Measurements from ENCODE around the gene TGFBR3L. TPM values are rescaled to one million over a fixed set of nuclear protein-coding genes. Genes with fewer than 3 reads are reported as not detected.
"Not testable (repeated sequence)": the region's sequence is repeated elsewhere in the genome, so short reads cannot be mapped to it uniquely, and the experiment has no call there.

Gene TGFBR3L
- total RNA-seq, 1 donor from 2014 or later, result 2.6 TPM

DNA sequence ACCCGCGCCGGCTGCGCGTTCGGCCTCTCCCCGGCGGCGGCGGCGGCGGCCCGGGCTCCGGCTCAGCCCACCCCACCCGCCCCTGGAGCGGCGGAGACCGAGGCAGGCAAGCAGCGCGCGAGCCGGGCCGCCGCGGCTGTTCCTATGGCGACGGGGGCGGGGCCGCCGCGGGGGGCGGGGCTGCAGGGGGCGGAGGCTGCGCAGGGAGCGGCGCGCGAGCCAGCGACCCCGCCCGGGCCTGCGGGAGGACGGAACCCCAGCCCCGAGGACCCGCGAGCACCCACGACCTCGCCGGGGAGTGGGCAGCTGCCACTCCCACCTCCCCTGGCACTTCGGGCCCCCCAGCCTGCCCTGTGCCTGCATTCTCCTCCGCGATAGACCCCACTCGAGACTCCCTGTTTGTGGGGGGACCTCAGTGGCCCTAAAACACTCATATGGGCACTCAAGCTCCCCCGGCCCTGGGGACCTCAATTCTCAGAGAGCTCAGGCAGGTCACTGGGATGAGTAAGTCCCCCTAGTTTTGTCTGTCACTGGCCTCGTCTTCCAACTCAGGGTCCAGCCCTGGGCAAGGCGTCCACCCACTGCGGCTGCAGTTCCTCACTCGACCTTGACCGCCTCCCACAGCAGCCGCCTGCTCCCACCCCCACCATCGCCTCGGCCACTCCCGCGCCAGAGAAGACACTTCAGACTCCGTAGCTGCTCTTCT lies 11.5 kb downstream of the TGFBR3L start, which contains the start of gene CTXN1:
CTXN1 (minus strand) TSS at position 115 of the 706 bp plus-strand sequence. CDS start 597 bp downstream, outside the sequence.
- intact Hi-C loops (cut with micrococcal nuclease), result loop anchor here (5.0 to 10.0 kb wide), 3 partner anchors 76 to 1869 kb away; partner anchors contain the start of gene RAB11B

DNA sequence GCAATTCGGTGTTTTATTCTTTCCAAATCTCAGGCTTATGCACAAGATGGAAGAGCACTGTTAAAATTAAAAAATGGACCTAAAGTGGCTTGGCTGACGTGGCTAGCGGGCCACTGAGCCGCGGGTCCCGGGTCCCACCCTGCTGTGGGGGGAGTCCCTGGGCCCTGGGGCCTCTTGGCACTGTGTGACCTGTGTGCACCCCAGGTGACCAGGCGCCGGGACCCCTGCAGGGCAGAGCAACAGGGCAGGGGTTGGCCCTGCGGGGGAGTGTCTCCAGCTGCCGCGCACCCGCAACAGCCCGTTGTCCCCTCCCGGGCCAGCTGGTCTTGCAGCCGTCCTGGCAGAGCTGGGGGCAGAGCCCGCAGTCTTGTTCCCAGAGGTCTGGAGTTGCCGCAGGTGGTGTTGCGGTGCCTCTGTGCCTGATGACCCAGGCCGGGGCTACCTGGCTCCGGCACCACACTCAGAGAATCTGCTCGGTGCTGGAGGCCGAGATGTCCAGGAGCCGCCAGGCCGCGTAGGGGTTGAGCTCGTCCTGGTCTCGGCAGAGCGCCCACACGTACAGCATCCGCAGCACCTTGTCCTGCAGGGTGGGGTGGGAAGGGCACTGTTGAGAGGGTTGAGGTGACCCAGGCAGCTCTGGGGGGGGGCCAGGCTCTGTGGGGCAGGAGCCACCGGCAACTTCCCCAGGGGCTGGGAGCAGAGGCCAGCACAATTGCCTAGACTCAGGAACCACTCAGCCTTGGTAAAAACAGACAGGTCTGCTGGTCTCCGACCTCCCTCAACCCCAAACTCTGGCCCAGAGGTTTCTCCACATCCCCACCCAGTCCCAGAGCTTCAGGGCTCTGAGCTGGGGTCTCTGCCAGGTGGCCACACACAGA lies 12.3 kb downstream of the TGFBR3L start:
- intact Hi-C loops (cut with micrococcal nuclease), result loop anchor here (5.0 to 10.0 kb wide), 3 partner anchors 75 to 1868 kb away; partner anchors contain the start of gene RAB11B

DNA sequence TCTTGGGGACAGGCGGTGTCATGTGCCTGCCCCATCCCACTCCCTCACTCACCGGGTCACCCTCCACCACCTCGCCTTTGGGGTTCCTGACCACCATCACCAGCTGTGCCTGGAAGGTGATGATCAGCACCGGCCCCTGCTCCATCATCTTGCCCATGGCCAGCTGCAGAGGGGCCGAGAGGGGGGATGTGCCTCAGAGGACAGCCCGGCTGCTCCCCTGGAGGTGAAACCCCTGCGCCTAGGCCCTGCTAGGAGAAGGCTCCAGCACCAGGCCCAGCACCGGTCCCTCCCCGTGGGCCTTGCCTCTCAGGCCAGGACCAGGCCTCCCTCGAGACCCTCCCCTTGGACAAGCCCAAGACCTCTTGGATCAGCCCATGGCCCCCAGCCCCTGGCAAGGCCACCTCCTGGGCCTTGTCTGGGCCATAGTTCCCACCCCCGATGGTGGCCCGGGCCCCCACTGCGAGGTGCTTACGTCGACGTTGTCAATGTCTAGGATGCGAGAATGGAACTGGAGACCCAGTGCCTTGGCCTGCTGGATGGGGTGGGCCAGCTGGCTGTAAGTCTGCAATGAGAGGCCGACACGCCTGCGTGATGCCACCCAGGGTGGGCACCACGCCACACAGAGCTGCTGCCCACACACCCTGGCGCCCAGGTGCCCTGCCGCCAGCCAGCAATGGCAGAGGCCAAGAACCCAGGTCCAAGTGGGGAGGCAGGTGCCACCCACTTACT lies 13.1 kb downstream of the TGFBR3L start:
- intact Hi-C loops (cut with micrococcal nuclease), result loop anchor here (5.0 to 10.0 kb wide), 3 partner anchors 75 to 1867 kb away; partner anchors contain the start of gene RAB11B

DNA sequence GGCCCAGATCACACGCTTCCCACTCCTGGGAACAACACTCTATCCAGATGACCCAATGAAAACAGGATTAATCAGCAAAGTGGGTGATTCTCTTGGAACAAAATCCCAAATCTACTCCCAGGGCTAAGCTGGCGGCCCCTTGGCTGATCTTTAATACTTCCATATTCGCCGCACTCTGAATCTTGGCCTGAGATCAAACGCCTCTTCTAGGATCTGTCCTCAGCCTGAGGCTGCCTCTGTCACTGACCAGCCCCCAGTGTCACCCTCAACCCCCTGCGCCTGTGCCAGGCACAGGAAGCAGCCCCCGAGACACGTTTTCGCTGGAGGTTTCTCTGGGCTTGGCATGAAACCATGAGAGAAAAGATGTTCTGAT lies 13.7 kb downstream of the TGFBR3L start:
- intact Hi-C loops (cut with micrococcal nuclease), result loop anchor here (5.0 to 10.0 kb wide), 3 partner anchors 74 to 1866 kb away; partner anchors contain the start of gene RAB11B

DNA sequence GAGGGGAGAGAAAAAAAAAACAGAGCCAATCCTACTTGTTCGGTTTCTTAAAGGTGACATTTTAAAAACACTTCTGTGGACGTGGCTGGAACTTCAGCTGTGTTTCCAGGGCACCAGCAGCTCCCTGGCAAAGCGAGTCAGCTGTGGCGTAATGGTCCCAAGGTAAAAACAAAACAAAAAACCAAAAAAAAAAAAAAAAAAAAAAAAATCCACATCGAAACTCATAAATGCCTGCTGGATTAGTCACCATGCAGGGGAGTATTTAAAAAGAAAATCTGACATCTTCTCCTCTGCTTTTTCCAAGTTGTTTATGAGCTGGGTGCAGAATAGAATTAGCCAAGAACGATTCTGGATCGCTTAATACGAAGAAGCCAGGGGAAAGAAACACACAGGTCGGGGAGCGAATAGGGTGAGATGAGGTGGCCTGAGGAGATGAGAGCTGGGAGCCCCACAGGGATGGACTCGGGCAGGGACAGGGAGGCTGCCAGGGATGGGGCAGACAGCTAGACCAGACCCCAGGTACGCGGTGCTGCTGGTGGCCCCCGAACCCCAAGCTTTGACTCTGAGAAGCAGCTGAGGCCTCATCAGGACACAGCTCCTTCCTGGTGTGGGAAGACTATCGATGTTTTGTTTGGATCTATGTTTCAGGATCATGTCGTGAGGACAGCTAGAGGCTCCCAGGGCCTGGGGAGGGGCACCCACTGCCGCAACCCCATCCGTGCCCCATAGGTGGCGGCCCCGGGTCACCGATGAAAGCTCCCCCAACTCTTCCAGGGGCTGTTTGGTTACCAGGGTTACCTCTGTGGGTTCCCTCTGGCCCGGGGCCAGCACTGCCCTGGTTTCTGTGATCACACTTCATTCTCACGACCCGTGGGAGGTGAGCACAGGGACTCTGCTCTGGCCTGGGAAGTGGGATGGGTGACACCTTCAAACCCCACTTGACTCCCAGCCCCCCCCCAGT lies 14.4 kb downstream of the TGFBR3L start:
- intact Hi-C loops (cut with micrococcal nuclease), result loop anchor here (5.0 to 10.0 kb wide), 3 partner anchors 73 to 1866 kb away; partner anchors contain the start of gene RAB11B

DNA sequence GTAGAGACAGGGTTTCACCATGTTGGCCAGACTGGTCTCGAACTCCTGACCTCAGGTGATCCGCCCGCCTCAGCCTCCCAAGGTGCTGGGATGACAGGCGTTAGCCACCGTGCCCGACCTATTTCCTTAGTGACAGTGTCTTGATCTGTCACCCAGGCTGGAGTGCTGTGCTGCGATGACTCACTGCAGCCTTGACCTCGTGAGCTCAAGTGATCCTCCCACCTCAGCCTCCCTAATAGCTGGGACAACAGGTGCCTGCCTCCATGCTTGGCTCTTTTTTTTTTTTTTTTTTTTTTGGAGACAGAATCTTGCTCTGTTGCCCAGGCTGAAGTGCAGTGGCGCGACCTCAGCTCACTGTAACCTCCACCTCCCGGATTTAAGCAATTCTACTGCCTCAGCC lies 15.4 kb downstream of the TGFBR3L start:
- intact Hi-C loops (cut with micrococcal nuclease), result not testable (repeated sequence)

DNA sequence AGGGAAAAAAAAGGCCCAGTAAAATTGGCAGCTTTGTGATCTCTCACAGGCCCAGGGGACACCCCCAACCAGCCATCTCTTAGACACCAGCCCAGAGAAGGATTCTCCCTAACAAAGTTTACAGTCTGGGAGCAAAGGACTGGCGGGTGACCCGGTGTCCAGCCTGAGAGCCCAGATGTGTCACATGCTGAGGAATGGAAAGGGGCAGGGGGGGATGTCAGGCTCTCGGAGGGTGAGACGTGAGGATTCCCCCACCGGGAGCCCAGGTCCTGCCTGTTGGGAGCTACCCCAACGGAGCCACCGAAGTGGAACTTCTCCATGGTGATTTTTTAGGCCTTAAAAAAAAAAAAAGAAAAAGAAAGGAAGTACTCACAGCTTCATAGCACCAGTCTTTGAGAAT lies 16.1 kb downstream of the TGFBR3L start:
- intact Hi-C loops (cut with micrococcal nuclease), result no loop called here

DNA sequence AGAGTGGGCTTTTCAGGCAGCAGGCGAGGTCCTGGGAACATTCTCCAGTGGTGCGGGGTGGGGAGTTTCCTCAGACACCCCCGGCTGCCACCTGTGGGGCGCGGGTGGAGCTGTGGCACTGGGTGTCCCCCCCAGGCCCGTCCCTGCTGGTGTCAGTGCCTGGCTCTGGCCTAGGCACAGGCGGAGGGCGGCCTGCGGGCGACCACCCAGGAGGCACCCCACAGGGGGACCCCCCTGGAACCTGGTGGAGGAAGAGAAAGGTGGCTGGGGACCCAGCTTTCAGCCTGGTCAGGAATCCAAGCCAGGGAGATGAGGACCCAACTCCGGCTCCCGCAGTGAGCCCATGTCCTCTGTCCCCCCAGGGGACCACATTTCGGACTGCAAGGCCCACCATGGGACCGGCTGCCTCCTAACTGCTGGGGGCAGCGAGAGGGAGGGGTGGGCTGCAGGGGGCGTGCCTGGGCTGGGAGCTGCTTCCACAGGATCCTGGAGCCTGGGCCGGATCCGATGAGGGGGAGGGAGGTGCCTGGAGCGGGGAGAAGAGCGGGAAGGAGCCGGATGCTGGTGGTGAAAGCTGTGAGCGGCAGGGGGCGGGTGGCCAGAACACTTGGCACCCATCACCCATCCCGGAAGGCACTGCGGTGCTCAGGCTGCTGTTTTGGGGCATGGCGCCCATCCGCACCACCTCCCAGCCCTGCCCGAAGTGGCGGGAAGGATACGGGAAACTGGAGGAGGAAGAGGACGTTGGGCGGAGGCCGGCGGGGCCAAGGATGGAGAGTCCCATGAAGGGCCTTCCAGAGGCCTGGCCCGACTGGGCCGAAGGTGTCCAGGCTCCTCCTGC lies 16.8 kb downstream of the TGFBR3L start:
- intact Hi-C loops (cut with micrococcal nuclease), result no loop called here

DNA sequence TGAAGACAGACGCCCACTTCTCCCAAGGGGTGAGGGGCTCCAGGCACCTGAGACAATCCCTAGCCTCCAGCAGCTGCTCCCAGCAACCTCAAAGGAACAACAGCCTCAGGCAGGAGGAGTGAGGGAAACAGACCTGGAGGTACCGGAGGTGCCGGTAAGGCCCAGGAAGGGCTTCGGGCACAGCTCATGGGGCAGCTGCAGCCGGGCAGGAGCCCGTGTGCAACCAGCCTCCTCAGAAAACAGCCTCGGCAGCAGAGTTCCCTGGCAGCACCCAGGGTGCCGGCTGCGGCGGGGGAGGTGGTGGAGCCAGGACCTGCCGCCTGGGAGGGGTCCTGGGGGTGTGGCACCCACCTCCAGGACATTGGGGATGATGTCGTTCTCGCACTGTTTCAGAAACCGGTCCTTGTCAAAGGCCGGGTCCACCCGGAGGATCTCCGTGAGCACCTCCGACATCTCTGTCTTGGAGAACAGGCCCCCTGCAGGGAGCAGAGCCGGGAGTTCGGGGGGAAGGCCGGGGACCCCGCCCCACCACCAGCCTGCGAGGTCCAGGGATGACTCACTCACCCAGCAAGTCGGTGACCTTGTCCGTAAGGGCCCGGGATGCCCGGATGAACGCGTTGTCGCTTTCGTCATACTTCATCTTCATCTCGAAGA lies 17.8 kb downstream of the TGFBR3L start:
- intact Hi-C loops (cut with micrococcal nuclease), result no loop called here

DNA sequence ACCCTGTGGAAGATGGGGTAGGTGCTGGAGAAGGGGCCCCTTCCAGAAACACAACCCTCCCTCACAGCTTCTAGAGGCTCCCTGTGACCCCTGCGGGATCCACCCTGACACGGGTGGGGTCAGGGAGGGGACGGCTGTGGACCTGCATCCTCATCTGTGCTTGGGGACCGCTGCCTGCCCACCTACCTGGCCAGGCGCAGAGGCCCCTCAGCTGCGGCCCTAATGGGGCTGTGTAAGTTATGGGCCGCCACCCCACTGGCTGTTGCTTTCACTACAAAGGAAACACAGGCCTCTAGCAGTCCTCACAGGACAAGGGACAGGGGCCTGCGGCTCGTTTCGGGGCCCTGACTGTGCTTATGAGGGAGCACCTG lies 18.3 kb downstream of the TGFBR3L start:
- intact Hi-C loops (cut with micrococcal nuclease), result no loop called here

DNA sequence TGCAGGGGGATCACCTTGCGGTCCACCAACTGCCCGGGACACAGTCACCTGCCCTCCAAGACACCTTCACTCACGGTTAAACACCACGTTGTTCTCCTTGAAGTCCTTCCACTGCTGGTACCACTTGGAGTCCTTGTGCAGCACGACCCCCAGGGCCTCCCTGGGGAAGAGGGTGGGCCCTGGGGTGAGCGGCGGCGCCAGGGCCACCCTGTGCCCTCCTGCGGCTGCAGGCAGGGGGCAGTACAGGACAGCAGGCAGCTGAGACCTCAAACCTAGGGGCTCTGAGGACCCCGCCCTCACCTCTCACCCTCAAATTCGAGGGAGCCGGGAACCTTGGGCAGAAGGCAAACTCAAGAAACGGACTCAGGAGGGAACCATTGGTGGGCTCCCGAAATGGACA lies 18.8 kb downstream of the TGFBR3L start:
- intact Hi-C loops (cut with micrococcal nuclease), result no loop called here

DNA sequence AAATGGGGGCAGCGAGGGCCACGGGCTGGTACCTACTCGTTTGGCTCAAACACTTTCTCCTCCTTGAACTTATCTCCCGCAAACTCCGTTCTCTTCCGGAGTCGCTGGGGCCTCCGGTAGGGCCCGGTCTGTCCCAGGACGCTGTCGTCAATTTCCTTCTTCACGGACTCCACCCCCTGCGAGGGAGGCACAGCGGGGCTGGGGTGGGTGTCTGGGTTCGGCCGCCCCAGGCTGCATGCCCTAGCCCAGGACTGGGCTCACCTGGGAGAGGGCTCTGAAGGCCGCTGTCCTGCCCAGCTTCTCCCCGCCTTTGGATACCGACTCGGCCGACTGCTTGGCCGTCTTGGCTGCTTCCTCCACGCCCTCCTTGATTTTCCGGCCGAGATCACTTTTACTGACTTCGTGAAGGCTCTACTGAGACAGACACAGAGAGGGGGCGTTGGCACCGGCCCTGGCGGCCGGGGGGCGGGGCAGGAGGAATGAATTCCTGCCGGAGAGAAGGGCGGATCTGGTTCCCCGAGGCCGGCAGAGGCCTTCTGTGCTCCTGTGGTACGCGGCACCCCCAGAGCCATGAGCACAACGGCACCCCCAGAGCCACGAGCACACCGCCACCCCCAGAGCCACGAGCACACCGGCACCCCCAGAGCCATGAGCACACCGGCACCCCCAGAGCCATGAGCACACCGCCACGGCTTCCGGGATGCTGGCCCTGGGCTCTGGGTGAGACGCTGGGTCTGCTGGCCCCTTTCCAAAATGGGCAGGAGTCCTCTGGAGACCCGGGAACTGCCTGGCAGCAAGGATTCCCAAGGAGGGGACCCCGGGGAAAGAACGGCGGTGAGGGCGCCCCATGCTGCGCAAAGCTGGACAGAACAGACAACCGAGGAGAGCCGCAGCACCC lies 19.4 kb downstream of the TGFBR3L start:
- intact Hi-C loops (cut with micrococcal nuclease), result no loop called here

DNA sequence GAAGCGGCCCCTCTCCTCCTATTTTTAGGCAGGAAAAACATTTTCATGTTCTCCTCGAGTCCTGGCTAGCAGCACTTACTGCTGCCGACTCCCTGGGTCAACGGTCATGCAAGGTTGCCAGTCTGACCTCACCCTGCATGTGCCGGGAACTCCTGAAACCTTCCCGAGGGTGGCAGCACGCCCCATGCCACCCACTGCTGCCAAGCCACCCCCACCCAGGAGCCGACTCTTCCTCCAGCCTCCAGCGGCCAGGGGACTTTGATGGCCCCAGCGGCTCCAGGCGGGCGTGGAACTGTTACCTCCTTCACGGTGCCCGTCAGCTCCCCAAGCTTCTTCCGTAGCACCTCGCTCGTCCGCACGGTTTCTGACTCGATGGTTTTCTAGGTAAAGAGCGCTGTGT lies 20.1 kb downstream of the TGFBR3L start:
- intact Hi-C loops (cut with micrococcal nuclease), result no loop called here

DNA sequence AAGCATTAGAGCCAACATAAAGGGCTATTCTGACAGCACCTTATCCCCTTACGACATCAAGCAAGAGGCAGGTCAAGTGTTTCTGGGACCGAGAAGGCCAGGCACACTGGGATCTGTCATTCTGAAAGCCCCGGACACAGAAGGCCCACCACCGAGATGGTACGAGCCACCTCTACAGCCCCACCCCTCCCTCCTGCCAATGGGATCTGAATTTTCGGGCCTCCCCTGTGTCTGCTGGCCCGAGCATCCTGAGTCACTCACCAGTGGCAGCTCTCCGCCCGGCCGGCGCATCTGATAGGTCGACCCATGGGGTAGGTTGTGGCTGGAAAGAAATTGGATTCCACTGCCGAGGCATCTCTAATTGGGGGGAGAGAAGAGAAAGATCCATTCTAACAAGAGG lies 26.2 kb downstream of the TGFBR3L start:
- intact Hi-C loops (cut with micrococcal nuclease), result no loop called here

DNA sequence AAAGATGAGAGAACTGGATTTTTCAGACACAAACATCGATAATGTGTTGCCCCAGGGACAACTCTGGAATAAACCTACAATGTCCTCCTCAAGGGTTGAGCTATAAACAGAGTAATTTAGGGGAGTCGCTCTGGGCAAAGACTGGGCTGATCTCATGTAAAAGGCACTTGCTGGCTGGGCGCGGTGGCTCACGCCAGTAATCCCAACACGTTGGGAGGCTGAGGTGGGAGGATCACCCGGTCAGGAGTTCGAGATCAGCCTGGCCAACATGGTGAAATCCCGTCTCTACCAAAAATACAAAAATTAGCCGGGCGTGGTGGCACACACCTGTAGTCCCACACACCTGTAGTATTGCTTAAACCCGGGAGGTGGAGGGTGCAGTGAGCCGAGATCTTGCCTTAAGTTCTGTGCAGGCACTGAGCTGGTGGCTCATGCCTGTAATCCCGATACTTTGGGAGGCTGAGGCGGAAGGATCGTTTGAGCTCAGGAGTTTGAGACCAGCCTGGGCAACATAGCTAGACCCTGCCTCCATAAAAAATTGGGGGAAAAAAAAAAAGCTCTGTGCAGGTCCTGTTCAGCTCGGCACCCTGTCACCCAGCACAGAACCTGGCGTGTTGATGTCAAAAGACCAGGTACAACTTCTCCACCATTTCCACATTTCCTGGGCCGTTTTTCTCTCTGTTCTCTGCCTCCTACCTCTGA lies 27.4 kb downstream of the TGFBR3L start:
- intact Hi-C loops (cut with micrococcal nuclease), result loop anchor here (2.0 kb wide), 2 partner anchors 379 to 449 kb away; partner anchors contain the start of genes NDUFA7, RAB11B and RPS28

DNA sequence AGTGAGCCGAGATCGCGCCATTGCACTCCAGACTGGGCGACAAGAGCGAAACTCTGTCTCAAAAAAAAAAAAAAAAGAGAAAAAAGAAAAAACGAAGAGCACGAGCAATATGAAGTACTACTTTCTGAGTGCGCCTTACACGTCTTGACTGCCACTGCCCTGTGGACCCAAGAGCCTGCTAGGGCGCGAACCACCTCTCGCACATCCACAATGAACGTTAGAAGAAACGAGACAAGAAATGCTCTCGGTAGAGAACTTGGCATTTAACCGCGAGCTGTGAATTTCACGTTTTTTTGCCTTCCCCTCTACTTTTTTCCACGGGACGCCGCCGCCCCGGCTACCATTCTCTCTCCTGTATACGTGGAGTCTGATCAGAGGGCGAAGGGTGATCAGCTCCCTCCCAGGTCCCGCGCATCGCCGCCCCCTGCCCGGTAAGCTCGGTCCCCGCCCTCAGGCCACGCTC lies 28.4 kb downstream of the TGFBR3L start:
- intact Hi-C loops (cut with micrococcal nuclease), result loop anchor here (1.0 to 2.0 kb wide), 5 partner anchors 23 to 448 kb away; partner anchors contain the start of genes MAP2K7, NDUFA7, RAB11B and RPS28

Measured in T-helper 2 cell treated with Interferon-gamma antibody and Interleukin-4, amounts not matched to agents 100 ng/mL and 5 ng/mL, for 36 hours (primary cell).